HG03432 (cell line): ENCODE measurements around the gene ZMIZ1.

Experiments
- ATAC-seq: cut with Tn5 transposase; IDR thresholded peaks from one replicate; pipeline ENCODE4 v1.9.1; 2021; ENCODE audit warnings: mild to moderate bottlenecking, moderate library complexity; ENCODE audit not compliant: unreplicated experiment

Gene ZMIZ1, protein sequence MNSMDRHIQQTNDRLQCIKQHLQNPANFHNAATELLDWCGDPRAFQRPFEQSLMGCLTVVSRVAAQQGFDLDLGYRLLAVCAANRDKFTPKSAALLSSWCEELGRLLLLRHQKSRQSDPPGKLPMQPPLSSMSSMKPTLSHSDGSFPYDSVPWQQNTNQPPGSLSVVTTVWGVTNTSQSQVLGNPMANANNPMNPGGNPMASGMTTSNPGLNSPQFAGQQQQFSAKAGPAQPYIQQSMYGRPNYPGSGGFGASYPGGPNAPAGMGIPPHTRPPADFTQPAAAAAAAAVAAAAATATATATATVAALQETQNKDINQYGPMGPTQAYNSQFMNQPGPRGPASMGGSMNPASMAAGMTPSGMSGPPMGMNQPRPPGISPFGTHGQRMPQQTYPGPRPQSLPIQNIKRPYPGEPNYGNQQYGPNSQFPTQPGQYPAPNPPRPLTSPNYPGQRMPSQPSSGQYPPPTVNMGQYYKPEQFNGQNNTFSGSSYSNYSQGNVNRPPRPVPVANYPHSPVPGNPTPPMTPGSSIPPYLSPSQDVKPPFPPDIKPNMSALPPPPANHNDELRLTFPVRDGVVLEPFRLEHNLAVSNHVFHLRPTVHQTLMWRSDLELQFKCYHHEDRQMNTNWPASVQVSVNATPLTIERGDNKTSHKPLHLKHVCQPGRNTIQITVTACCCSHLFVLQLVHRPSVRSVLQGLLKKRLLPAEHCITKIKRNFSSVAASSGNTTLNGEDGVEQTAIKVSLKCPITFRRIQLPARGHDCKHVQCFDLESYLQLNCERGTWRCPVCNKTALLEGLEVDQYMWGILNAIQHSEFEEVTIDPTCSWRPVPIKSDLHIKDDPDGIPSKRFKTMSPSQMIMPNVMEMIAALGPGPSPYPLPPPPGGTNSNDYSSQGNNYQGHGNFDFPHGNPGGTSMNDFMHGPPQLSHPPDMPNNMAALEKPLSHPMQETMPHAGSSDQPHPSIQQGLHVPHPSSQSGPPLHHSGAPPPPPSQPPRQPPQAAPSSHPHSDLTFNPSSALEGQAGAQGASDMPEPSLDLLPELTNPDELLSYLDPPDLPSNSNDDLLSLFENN

DNA sequence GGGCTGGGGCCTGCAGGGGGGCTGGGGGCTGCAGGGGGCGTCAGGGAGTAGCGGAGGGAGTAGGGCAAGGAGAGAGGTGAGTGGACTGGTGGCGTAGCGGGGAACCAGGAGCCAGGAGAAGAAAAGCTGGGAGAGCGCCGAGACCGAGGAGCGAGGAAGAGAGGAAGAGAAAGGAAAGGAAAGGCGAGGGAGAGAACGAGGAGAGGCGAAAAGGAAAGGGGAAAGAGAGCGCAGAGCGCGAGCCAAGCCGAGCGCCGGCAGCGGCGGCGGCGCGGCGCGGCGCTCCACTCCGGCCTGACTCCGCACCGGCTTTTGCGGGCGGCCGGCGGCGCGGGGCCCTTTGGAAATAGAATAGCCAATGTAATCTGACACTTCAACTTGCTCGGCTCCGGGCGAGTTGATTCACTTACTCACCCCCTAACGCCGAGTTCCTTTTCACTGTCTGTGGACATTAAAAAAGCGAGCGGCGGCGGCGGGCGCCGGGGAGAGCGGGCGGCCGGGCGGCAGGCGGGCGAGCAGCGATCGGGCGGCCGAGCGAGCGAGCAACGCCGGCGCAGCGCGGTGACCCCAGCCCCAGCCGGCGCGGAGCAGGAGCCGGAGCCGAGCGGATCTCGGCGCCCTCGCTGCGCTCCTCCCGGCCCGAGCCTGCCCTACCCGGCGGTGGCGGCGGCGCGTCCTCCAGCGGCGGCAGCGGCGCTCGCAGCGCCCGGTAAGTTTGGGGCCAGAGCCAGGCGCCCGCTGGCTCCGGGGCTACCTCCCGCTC is at the start of gene ZMIZ1:
TSS of gene ZMIZ1 (plus strand) at position 405 of the 763 bp plus-strand sequence. CDS start 132,667 bp downstream, outside the sequence.
- ATAC-seq: peak; percentile 62

GRCh38 chr10:79019441-79020014 is 49.2 kb upstream of the ZMIZ1 start:
- ATAC-seq: no peak

GRCh38 chr10:79020015-79020491 is 48.7 kb upstream of the ZMIZ1 start:
- ATAC-seq: no peak

- no peak for ATAC-seq
Observed at GRCh38 chr10:79020605-79021004, 48.2 kb upstream of the ZMIZ1 start.

DNA sequence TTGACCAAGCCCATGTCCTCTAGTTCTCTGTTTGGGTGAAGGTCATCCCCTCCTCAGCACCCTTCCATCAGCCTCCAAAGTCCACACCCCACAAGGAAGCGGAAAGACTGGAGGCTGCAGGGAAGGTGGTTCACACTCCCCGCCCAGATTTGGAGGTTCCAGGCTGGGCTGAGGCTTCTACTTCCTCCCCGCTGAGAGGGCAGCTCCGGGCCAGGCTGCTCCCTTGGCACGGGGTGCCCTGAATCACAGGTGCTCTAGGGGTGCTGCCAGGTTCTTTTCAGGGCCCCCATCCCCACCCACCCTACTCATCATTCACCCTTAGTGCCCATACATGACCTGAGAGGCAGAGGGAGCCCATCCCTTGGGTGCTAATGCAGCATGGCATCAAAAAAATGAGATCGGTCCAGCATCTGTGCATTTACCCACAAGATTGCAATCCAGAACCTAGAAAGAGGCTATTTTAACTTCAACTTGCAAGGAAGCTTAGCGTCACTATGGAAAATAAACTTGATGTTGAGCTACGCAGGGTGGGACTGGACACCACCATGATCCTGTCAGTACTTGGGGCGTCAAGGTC is 47.3 kb upstream of the ZMIZ1 start:
- ATAC-seq: no peak

- ATAC-seq: no peak
Observed at GRCh38 chr10:79021948-79022499, 46.7 kb upstream of the ZMIZ1 start.

GRCh38 chr10:79022565-79023230 is 46.1 kb upstream of the ZMIZ1 start:
- no peak for ATAC-seq

DNA sequence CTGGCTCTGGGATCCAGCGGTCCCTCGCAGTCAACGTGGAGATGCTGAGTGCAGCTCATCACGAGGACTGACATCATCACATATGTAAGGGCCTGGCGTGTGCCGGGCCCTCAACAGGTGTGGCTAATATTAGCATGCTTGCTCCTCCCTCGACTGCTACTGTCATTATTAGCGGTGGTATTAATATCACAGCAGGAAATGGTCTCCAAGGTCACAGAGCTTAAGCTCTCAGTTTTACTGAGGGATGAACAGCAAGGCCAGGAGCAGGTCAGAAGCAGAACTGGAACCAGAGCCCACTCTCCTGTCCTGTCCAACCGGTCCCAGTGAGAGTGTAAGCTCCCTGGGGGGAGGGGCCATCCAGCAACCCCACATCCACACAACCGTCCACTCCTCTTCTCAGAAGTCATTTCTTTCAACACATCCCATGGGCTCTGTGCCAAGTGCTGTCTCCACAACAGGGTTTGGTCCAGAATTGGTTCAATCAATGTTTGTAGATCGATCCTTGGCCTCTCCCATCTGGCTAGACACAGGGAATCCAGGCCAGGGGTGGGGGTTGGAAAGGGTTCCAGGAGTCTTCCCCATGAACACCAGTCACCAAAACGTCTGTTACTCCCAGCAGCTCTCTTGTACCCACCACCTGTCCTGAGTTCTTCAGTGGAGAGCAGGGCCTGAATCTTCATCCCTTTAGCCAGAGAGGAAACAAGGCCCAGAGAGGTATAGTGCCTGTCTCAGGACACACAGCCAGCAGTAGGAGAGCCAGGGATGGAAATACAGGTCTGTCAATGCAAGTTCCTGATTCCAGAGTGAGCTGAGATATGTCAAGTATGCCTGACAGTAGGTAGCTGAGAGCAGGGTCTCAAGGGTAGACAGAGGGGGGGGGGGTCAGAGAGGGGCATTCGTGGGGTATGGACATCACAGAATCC is 45.3 kb upstream of the ZMIZ1 start:
- ATAC-seq: peak; percentile 80

GRCh38 chr10:79024296-79024695 is 44.5 kb upstream of the ZMIZ1 start:
- ATAC-seq: no peak

DNA sequence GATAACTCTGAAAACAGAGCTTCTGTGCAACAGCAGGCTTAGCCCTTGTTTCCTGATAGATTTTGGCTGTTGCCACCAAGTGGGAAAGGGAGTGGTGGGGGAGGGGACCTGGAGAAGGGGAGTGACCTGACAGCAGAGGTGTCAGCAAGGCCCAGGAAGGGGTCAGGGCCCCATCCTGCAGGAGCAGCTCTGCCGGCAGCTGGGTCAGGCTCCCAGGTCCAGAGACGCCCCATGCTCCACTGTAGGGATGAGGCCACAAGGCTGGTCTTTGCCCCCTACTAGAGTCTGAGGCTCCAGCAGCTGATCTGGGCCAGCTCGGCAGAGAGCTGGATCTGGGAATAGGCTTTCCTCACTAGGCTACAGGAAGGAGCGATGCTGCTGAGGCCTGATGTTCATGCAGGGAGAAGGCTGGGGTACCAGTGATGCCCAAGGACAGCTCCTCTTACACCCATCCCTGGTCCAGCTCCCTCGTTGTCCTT is 44.0 kb upstream of the ZMIZ1 start:
- ATAC-seq: no peak

GRCh38 chr10:79025199-79025832 is 43.5 kb upstream of the ZMIZ1 start:
- no peak for ATAC-seq

GRCh38 chr10:79026341-79026761 is 42.4 kb upstream of the ZMIZ1 start:
- no peak for ATAC-seq

DNA sequence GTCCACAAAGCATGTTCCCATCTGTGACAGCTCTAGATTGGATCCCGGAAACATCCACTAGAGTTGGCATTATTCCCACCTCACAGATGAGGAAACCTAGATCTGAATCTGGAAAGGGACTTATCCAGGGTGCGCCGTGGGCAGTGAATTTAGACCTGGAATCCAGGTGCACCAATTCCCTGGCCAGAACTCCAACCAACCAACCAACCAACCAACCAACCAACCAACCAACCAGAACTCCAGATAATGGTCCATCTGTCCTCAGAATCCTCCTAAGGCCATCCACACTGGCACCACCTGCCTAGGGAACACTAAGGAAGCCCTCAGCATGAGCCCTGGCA is 42.0 kb upstream of the ZMIZ1 start:
- ATAC-seq: no peak

DNA sequence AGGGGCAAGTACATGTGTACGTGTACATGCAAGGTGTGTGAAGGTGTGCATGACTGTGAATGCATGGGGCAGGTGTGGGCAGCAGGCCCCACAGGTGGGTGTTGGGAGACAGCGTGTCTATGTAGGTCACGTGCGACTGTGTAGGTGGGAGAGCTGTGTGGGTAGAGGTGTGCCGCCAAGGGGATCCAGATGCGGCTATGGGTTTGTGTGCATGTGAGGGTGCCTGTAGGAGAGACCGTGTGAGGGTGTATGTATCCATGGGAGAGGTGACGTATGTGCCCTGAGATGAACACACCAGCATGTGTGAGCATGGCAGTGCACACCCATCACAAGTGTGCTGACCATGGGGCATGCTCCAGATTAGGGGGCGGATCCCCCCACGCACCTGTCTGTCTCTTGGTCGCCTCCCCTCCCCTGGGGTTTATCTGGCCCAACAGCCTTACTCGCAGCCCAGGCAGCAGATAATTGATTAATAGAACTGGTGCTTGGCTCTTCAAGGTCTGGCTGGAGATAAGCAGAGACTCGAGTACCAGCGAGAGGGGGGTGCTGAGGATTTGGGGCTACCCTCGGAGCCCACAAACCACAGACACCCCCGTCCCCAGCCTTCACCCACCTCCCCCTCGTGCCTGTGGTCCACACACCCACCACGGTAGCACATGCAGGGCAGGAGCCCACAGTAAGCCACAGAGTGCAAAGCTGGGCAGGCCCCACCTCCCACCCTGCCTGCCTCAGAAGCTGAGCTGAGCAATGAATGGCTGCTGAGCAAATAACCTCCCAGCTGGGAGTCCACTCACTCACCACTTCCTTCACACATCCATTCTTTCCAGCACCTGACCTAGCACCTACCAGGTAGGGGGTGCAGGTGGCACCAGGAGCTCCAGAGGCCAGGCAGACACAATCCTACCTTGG is 41.4 kb upstream of the ZMIZ1 start:
- no peak for ATAC-seq

DNA sequence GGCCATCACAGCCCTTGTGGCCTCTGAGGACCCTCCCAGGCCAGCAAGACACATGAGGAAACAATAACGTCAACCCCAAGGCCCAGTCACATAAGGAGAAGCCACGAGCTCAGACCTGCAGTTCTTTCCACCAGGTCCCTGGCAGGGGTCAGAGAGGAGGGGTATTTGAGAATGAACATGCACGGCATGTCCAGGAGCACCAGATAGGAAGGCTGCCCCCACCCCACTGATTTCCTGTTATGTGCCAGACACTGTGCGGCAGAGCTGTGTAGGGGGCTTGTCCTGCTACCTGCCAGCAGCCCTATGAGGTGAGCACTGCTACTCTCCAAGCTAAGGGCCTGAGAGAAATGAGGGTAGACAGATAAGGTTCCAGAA is 40.7 kb upstream of the ZMIZ1 start:
- ATAC-seq: no peak

DNA sequence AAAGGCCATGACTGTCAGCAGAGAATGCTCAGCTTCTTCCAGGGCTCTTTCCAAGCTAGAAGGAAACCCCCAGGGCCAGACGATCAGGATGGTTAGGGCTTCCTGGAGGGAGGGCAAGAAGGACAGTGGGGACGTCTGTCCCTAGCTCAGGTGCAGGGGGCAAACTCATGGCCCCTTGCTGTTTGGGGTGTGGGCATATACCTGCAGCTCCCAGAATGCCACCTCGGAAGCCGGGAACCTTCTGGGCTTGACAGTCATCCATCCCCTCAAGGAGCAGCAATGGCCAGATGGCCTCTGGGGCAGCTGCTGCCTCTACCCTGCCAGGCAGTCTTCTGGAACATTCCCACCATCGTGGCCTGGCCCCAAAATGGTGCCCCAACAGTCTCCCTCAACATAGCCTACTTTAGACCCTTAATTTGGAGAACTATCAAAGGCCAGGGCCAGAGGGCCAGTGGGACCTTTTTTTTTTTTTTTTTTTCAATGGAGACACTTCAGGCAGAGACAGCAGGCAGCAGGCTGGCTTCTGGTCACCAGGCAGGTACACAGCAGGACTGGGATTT is 40.2 kb upstream of the ZMIZ1 start:
- no peak for ATAC-seq
